Left cardiac atrium (tissue), 4 donors: ENCODE measurements around the gene OR6S1. TPM values are rescaled to one million over a fixed set of nuclear protein-coding genes. Genes with fewer than 3 reads are reported as not detected.

ENCODE experiments used
- ATAC-seq, 2 donors: fragments of 200-7000 bp; cut with Tn5 transposase; one replicate each; pipeline ENCODE4 v1.9.1; 2020; ENCODE audit warnings: mild to moderate bottlenecking in 2 of 2, moderate library complexity in 2 of 2
- DNase-seq: peaks from one replicate; pipeline ENCODE4 v3.0.0-alpha.2; 2020
- intact Hi-C, 2 donors: fragments of 100-400 bp; cut with DNase I; formaldehyde crosslinking; loops; one replicate each; pipeline versions ENCODE4 v1.14.1 to v1.15.1; 2022 to 2023
- total RNA-seq, 2 donors: library from RNA; stranded (reverse); fragmentation: NEBNext Ultra II Directional; extraction: Animal tissue kit (Norgen Biotek cat#: 25700); gene quantifications; one replicate each; pipeline ENCODE4 v1.2.1, GENCODE V29; 2021
- donor health status: DM: no; HTN: yes; CAD: no.
- donor health status: DM: no; HTN: yes; CAD: no; lungs with severe emphysema.
- donor health status: DM: yes; HTN: yes; CAD: no.
- donor health status: Dilated cardiomyopathy.

The OR6S1 gene
- total RNA-seq, 2 donors from 2014 or later, result not detected

- ATAC-seq (no peak), DNase-seq (no peak)
- intact Hi-C loops, result loop anchor here in 1 of 2 donors (2.0 kb wide), 1 partner anchor 13 kb away; no protein-coding TSS in a partner anchor
Measured at GRCh38 chr14:20617138-20618003, 24.1 kb downstream of the OR6S1 start.

GRCh38 chr14:20615996-20616395 lies 25.5 kb downstream of the OR6S1 start:
- intact Hi-C loops, result loop anchor here in 1 of 2 donors (2.0 kb wide), 1 partner anchor 15 kb away; no protein-coding TSS in a partner anchor
- DNase-seq (no peak), ATAC-seq (no peak)

GRCh38 chr14:20614038-20614840 lies 27.3 kb downstream of the OR6S1 start:
- no peak for DNase-seq
- intact Hi-C loops, result loop anchor here (5.0 kb wide), 3 partner anchors 68 to 287 kb away; partner anchors contain the start of genes RNASE4 (in 1 of the 2) and TEP1 (in 1 of the 2)
- peak; percentile 5 to 12 for ATAC-seq

GRCh38 chr14:20613094-20614037 lies 28.1 kb downstream of the OR6S1 start:
- DNase-seq (peak; percentile 83), ATAC-seq (peak; percentile 79 to 88)
- intact Hi-C loops, result loop anchor here (1.0 to 5.0 kb wide), 5 partner anchors 69 to 286 kb away; partner anchors contain the start of genes TEP1 (in 2 of the 2) and RNASE4 (in 1 of the 2)

GRCh38 chr14:20612403-20612802 lies 29.1 kb downstream of the OR6S1 start:
- no peak for DNase-seq
- no peak for ATAC-seq
- intact Hi-C loops, result loop anchor here (2.0 to 5.0 kb wide), 4 partner anchors 70 to 285 kb away; partner anchors contain the start of genes TEP1 (in 2 of the 2) and RNASE4 (in 1 of the 2)

GRCh38 chr14:20611277-20611676 lies 30.2 kb downstream of the OR6S1 start:
- intact Hi-C loops, result loop anchor here (5.0 kb wide), 3 partner anchors 71 to 284 kb away; partner anchors contain the start of genes RNASE4 (in 1 of the 2) and TEP1 (in 1 of the 2)
- no peak for DNase-seq
- ATAC-seq, result no peak

GRCh38 chr14:20610002-20610765 lies 31.3 kb downstream of the OR6S1 start:
- ATAC-seq (peak; percentile 72 to 84), DNase-seq (peak; percentile 78)
- intact Hi-C loops, result loop anchor here (5.0 kb wide), 3 partner anchors 72 to 283 kb away; partner anchors contain the start of genes RNASE4 (in 1 of the 2) and TEP1 (in 1 of the 2)

- DNase-seq (peak; percentile 59), ATAC-seq (peak; percentile 53 to 58)
- intact Hi-C loops, result loop anchor here (5.0 to 10.0 kb wide), 5 partner anchors 73 to 285 kb away; partner anchors contain the start of genes RNASE4 (in 1 of the 2) and TEP1 (in 1 of the 2)
Measured at GRCh38 chr14:20609215-20610001, 32.1 kb downstream of the OR6S1 start.

- DNase-seq (no peak), ATAC-seq (no peak)
- intact Hi-C loops, result loop anchor here (10.0 kb wide), 2 partner anchors 134 to 284 kb away; no protein-coding TSS in a partner anchor
Measured at GRCh38 chr14:20608383-20609110, 32.9 kb downstream of the OR6S1 start.

- intact Hi-C loops, result loop anchor here (10.0 kb wide), 2 partner anchors 133 to 283 kb away; no protein-coding TSS in a partner anchor
- DNase-seq (no peak), ATAC-seq (no peak)
Measured at GRCh38 chr14:20607617-20608016, 33.9 kb downstream of the OR6S1 start.

- no peak for DNase-seq
- no peak for ATAC-seq
- intact Hi-C loops, result loop anchor here (10.0 kb wide), 2 partner anchors 132 to 282 kb away; no protein-coding TSS in a partner anchor
Measured at GRCh38 chr14:20606902-20607242, 34.6 kb downstream of the OR6S1 start.

GRCh38 chr14:20606190-20606901 lies 35.1 kb downstream of the OR6S1 start:
- DNase-seq, result no peak
- ATAC-seq, result no peak
- intact Hi-C loops, result loop anchor here (10.0 kb wide), 2 partner anchors 132 to 282 kb away; no protein-coding TSS in a partner anchor

GRCh38 chr14:20603813-20604690 lies 37.4 kb downstream of the OR6S1 start:
- intact Hi-C loops, result loop anchor here (10.0 kb wide), 2 partner anchors 129 to 279 kb away; no protein-coding TSS in a partner anchor
- ATAC-seq (no peak), DNase-seq (no peak)

GRCh38 chr14:20602583-20602982 lies 38.9 kb downstream of the OR6S1 start:
- ATAC-seq (no peak), DNase-seq (no peak)
- intact Hi-C loops, result loop anchor here (10.0 kb wide), 2 partner anchors 128 to 278 kb away; no protein-coding TSS in a partner anchor
